GM19193 (cell line): Measurements from ENCODE around the gene CHGA.

Experiments used
- POLR2A ChIP-seq: IDR thresholded peaks from 4 replicates; pipeline ENCODE4 v1.6.1; 2011; ENCODE audit not compliant: insufficient read depth, insufficient read length; ENCODE audit errors: extremely low read depth

Gene CHGA

GRCh38 chr14:92955381-92955780 is 32.4 kb downstream of the CHGA start:
- TF ChIP-seq POLR2A: no peak

- no peak for TF ChIP-seq POLR2A
Observed at GRCh38 chr14:92956961-92957360, 34.0 kb downstream of the CHGA start.

DNA sequence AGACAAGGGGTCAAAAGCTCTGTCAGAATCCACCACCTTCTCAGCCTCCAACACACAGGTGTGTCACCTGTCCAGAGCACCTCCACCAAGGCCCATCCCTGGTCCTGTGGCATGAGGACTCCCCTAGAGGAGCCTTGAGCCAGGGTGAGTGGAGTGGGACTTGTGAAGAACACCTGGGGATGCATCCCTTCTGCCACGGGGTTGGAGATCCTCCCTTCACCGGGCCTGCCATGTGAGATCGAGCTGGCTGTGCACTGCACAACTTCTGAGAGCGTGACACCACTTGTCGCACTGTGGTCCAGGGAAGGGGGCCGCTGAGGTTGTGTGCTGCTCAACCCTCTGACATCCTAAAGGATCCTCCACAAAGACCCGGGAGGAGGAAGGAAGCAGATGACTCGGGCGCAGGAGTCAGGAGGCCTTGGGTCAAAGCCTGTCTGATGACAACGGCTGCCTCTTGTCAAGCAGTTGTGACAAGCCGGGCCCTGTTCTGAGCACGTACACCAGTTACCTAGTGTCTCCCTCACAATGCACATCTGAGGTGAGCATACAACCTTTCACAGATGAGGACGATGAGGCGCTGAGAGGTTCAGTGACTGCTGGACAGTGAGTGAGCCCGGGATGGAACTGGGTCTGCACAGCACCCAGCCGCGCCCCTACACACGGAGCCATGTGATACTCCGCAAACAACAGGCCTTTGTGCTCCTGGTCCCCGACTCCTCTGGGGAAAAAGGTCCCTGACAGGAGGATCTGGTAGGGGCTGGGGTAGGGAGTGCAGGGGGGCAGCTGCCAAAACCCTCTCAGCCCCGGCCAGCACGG is 35.6 kb downstream of the CHGA start:
- TF ChIP-seq POLR2A: no peak

DNA sequence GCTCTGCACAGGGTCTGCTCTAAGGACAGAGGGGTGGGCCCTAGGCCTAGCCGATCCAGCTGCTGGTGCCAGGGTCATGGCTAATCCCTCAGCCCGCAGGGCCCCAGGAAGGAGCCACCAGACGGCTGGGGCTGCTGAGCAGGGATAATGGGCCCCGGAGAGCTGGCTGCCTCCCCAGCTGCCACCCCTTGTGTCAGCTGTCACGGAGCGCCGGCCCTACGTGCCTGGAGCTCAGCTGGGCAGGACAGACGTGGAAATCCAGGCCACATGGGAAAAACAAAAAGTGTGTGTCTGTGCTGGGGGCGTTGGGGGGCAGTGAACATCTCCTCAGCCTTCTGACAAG is 36.2 kb downstream of the CHGA start:
- no peak for TF ChIP-seq POLR2A

- no peak for TF ChIP-seq POLR2A
Observed at GRCh38 chr14:92959761-92960680, 37.1 kb downstream of the CHGA start.

GRCh38 chr14:92960706-92961566 is 38.0 kb downstream of the CHGA start:
- no peak for TF ChIP-seq POLR2A

DNA sequence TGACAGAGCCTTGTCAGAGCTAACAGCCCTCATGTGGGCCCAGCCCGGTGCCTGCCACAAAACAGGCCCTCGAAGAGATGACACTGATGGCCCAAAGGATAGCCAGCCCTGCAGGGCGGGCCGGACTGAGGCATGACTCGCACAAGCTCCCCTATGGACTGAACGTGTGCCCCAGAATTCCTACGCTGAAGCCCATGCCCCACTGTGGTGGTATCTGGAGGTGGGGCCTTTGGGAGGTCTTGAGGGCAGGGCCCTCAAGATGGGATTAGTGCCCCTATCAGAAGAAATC is 38.6 kb downstream of the CHGA start:
- no peak for TF ChIP-seq POLR2A

GRCh38 chr14:92962031-92962830 is 39.3 kb downstream of the CHGA start:
- no peak for TF ChIP-seq POLR2A

GRCh38 chr14:92962831-92963095 is 39.8 kb downstream of the CHGA start:
- no peak for TF ChIP-seq POLR2A

DNA sequence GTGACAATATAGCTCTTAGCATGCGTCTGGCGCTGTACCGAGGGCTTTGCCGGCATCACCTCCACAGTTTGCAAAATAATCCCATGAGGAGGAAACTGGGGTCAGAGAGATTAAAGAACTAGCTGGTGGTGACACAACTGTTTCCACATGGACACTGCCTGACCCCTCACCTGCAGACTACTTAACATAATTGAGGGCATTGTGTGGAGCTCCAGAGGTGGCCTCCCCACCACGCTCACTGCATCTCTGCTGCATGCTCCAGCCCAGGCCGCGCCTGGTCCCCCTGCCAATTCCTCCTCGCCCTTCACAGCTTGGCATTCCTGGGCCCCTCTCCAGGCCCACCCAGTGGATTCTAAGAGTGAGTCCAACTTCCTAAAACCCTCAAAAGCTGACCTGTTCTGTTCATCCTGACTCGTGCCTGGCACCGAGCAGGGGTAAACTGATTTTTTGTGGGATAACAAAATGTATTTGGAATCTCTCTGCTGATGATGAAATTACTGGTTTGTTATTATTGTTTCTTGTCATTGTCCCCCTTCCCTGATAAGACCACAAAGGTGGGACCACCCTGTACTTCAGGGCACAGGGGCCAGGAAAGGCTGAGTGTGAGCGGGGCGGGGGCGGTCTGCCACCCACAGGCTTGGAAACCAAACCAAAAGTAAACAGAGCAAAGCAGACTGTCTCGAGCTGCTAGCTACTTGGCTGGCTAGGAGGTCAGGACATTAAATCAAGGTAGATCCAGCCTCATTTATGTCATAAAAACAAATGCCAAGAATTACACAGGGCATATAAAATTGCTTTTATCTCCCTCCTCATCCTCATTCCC is 40.6 kb downstream of the CHGA start:
- no peak for TF ChIP-seq POLR2A

- no peak for TF ChIP-seq POLR2A
Observed at GRCh38 chr14:92964124-92965109, 41.5 kb downstream of the CHGA start.

DNA sequence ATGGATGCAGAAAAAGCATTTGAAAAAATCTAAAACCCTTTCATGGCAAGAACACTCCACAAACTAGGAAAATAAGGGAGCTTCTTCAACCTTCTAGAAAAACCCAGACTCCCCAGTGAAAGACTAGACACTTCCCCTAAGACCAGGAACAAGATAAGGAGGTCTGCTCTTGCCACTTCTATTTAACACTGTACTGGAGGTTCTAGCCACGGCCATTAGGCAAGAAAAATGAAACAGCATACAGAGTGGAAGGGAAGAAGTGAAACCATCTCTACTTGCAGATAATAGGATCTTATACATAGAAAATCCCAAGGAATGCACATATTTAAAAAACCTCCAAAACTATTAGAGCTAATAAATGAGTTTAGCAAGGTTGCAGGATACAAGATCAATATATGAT is 42.3 kb downstream of the CHGA start:
- no peak for TF ChIP-seq POLR2A

GRCh38 chr14:92967346-92967926 is 44.5 kb downstream of the CHGA start:
- no peak for TF ChIP-seq POLR2A
